ENCODE results near the gene KSR2.

GRCh38 chr12:117450209-117450608, 518.6 kb downstream of the KSR2 start:
- TF ChIP-seq, protein P1, sequence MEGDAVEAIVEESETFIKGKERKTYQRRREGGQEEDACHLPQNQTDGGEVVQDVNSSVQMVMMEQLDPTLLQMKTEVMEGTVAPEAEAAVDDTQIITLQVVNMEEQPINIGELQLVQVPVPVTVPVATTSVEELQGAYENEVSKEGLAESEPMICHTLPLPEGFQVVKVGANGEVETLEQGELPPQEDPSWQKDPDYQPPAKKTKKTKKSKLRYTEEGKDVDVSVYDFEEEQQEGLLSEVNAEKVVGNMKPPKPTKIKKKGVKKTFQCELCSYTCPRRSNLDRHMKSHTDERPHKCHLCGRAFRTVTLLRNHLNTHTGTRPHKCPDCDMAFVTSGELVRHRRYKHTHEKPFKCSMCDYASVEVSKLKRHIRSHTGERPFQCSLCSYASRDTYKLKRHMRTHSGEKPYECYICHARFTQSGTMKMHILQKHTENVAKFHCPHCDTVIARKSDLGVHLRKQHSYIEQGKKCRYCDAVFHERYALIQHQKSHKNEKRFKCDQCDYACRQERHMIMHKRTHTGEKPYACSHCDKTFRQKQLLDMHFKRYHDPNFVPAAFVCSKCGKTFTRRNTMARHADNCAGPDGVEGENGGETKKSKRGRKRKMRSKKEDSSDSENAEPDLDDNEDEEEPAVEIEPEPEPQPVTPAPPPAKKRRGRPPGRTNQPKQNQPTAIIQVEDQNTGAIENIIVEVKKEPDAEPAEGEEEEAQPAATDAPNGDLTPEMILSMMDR (IDR thresholded peaks at IDR 0.05; ENCODE audit: low read depth, low read length, poor library complexity, severe bottlenecking) = no peak
- TF ChIP-seq EZH2phosphoT487 (IDR thresholded peaks at IDR 0.05; ENCODE audit: borderline replicate concordance, low read length) = no peak
